GM12878 (cell line): Measurements from ENCODE around the gene KRT86. TPM values are rescaled to one million over a fixed set of nuclear protein-coding genes. Genes with fewer than 3 reads are reported as not detected.
"Not testable (repeated sequence)": the region's sequence is repeated elsewhere in the genome, so short reads cannot be mapped to it uniquely, and the experiment has no call there.

ENCODE experiments used
- ATAC-seq: fragments of 200-7000 bp; cut with Tn5 transposase; 3 replicates; pipeline ENCODE4 v1.9.1; 2020; ENCODE audit warnings: mild to moderate bottlenecking, moderate library complexity
- BruUV-seq: library from RNA; stranded (reverse); fragments of 400-500 nt; replicated peaks from 2 replicates; lab custom pipeline; 2021; lab: Mats Ljungman, UMichigan
- CTCF ChIA-PET: fragments of 300-600 bp; sonication (Branson Sonifier 250); formaldehyde crosslinking; extraction: SDS; loops from one replicate; lab custom pipeline; 2021; ENCODE audit warnings: inconsistent platforms; lab: Yijun Ruan, JAX
- POLR2A ChIA-PET: fragments of 350-600 bp; formaldehyde crosslinking; extraction: SDS; loops from one replicate; lab custom pipeline; 2021; ENCODE audit warnings: inconsistent platforms; lab: Charles Lee
- RAD21 ChIA-PET: fragments of 300-600 bp; sonication (Branson Sonifier 250); formaldehyde crosslinking; loops from one replicate; lab custom pipeline; 2023; ENCODE audit warnings: antibody characterized with exemption; ENCODE audit not compliant: unreplicated experiment; lab: Charles Lee
- SMC1A ChIA-PET: fragments of 300-600 bp; sonication (Branson Sonifier 250); formaldehyde crosslinking; loops from one replicate; lab custom pipeline; 2023; ENCODE audit not compliant: unreplicated experiment, uncharacterized antibody; lab: Charles Lee
- DNase-seq: peaks from one replicate; pipeline ENCODE4 v3.0.0-alpha.2; 2011; ENCODE audit warnings: low read depth, low spot score
- FAIRE-seq: peaks from 3 replicates; lab custom pipeline; 2011; peaks lifted over from hg19 to GRCh38; lab: Jason Lieb, UNC
- H2AFZ ChIP-seq: 2 replicates; pipeline ENCODE4 v1.6.0; 2011; ENCODE audit warnings: low read depth, low read length, control low read depth; ENCODE audit not compliant: control insufficient read depth
- H3K27ac ChIP-seq: 2 replicates; pipeline ENCODE4 v1.5.1; 2011; ENCODE audit warnings: control low read depth; ENCODE audit not compliant: control insufficient read depth, insufficient read depth
- H3K27me3 ChIP-seq, 2 experiments: replicated peaks in 1 of 2; 2 replicates each; pipeline versions ENCODE4 v1.6.0 to v1.6.1; 2011; ENCODE audit warnings: low read length in 1 of 2; ENCODE audit not compliant: control insufficient read depth in 2 of 2, insufficient read depth in 2 of 2
- H3K36me3 ChIP-seq, 2 experiments: 2 replicates each; pipeline ENCODE4 v1.5.1; 2011; ENCODE audit warnings: low read length in 1 of 2; ENCODE audit not compliant: control insufficient read depth in 2 of 2, insufficient read depth in 2 of 2
- H3K4me1 ChIP-seq: 2 replicates; pipeline ENCODE4 v1.6.1; 2011; ENCODE audit warnings: mild to moderate bottlenecking, low read length, moderate library complexity, mixed read lengths; ENCODE audit not compliant: control insufficient read depth, insufficient read depth
- H3K4me2 ChIP-seq: 2 replicates; pipeline ENCODE4 v1.6.0; 2011; ENCODE audit warnings: control low read depth; ENCODE audit not compliant: control insufficient read depth, insufficient read depth
- H3K4me3 ChIP-seq: fragments of 200-600 bp; sonication (generic); 2 replicates; pipeline ENCODE4 v1.5.1; 2016
- H3K79me2 ChIP-seq: 2 replicates; pipeline ENCODE4 v1.6.0; 2011; ENCODE audit warnings: low read length; ENCODE audit not compliant: control insufficient read depth, insufficient read depth
- H3K9ac ChIP-seq: 2 replicates; pipeline ENCODE4 v1.8.0; 2011; ENCODE audit warnings: low read length, control low read depth, mixed read lengths; ENCODE audit not compliant: control insufficient read depth, insufficient read depth
- H3K9me3 ChIP-seq: replicated peaks from 3 replicates; pipeline ENCODE4 v1.5.1; 2011; ENCODE audit warnings: mild to moderate bottlenecking, low read length; ENCODE audit not compliant: control insufficient read depth, insufficient read depth
- H4K20me1 ChIP-seq: 2 replicates; pipeline ENCODE4 v1.6.0; 2011; ENCODE audit not compliant: control insufficient read depth, insufficient read depth
- HDGF ChIP-seq: fragments of 450-650 bp; IDR thresholded peaks from 2 replicates; pipeline ENCODE4 v1.6.1; 2016; ENCODE audit warnings: antibody characterized with exemption
- IKZF1 ChIP-seq: fragments of 450-650 bp; conservative IDR thresholded peaks from 2 replicates; pipeline ENCODE4 v1.6.1; 2017; ENCODE audit warnings: antibody characterized with exemption, mild to moderate bottlenecking
- RUNX3 ChIP-seq: IDR thresholded peaks from 2 replicates; pipeline ENCODE4 v1.6.1; 2012; ENCODE audit warnings: low read length, inconsistent platforms
- WGBS: methylation state at CpG from one replicate; pipeline ENCODE4 v1.1.6; 2016; ENCODE audit warnings: low lambda C conversion rate; ENCODE audit not compliant: insufficient replicate concordance, insufficient coverage; ENCODE audit errors: missing lambda C conversion rate; 5-methylcytosine and 5-hydroxymethylcytosine counted together
- in situ Hi-C: fragments of 300-500 bp; cut with MboI; formaldehyde crosslinking; loops from 9 replicates; pipeline ENCODE4 v1.14.3; 2018; ENCODE audit warnings: mixed read lengths
- intact Hi-C: fragments of 100-400 bp; cut with micrococcal nuclease; formaldehyde crosslinking; loops from one replicate; pipeline ENCODE4 v1.14.2; 2022; ENCODE audit not compliant: unreplicated experiment
- polyA plus RNA-seq, 11 experiments: library from polyadenylated mRNA; depleted of rRNA in 4 of 11; unstranded in 6 of 11; stranded (reverse) in 5 of 11; fragments of >200 nt; fragmentation: Nextera tagmentation in 4 of 11; fragmentation: Illumina TruSeq in 1 of 11; extraction: Ambion mirVana in 4 of 11; extraction: Trizol in 1 of 11; gene quantifications; 1 replicate in 1 of 11; 2 replicates in 10 of 11; pipeline versions ENCODE4 v1.2.1 to v1.2.3, GENCODE V29; 2011 to 2016; ENCODE audit warnings: inconsistent platforms in 2 of 11, missing spikeins in 2 of 11, low read depth in 1 of 11
- total RNA-seq, 4 experiments: library from RNA; depleted of rRNA in 3 of 4; stranded (reverse); fragments of >200 nt in 3 of 4; fragmentation: Illumina TruSeq in 1 of 4; extraction: Trizol in 1 of 4; gene quantifications; 2 replicates each; pipeline versions ENCODE4 v1.2.1 to v1.2.3, GENCODE V29; 2013 to 2021

Gene KRT86
- total and polyA plus RNA-seq, 10 of the 15 experiments (the other 5 are each of a cell fraction or from before 2014, with no cell fraction given): 0.11 to 0.54 (median 0.18) TPM; not detected in 4

GRCh38 chr12:52287816-52288805 lies 13.7 kb downstream of the KRT86 start:
- H3K4me3 ChIP-seq, SMC1A ChIA-PET, H4K20me1 ChIP-seq, H3K27me3 ChIP-seq, intact Hi-C loops, BruUV-seq, H3K27ac ChIP-seq, in situ Hi-C loops, H3K4me1 ChIP-seq, POLR2A ChIA-PET, H3K36me3 ChIP-seq, H3K79me2 ChIP-seq, H3K9me3 ChIP-seq, RAD21 ChIA-PET, H2AFZ ChIP-seq: not testable (repeated sequence)
- CTCF ChIA-PET: interaction anchor here (0.6 kb wide), 1 partner anchor 45 kb away, joined by 4 read pairs; no protein-coding TSS in a partner anchor
- H3K4me2 ChIP-seq: peak overlapping the region; percentile 60
- 66% methylated on average over 13 of the region's 17 CpGs for WGBS
- DNase-seq (peak; percentile 15), FAIRE-seq (peak; percentile 97), ATAC-seq (peak; percentile 98)
- TF ChIP-seq IKZF1: 0 out of 2 replicates have a peak, but pooled peaks have one; percentile 17
- TF ChIP-seq HDGF: 0 out of 2 replicates have a peak, but pooled peaks have one; percentile 42
- 0 out of 2 replicates have a peak, but pooled peaks have one; percentile 7 for TF ChIP-seq RUNX3
- H3K9ac ChIP-seq: peak overlapping the region; percentile 29; the same call in 1 of the 2 replicates

- ATAC-seq, BruUV-seq, in situ Hi-C loops, POLR2A ChIA-PET, H3K27ac ChIP-seq, H3K4me3 ChIP-seq, CTCF ChIA-PET, H3K4me2 ChIP-seq, H4K20me1 ChIP-seq, intact Hi-C loops, H3K4me1 ChIP-seq, H3K27me3 ChIP-seq, H3K79me2 ChIP-seq, FAIRE-seq, DNase-seq, H3K36me3 ChIP-seq, H2AFZ ChIP-seq, RAD21 ChIA-PET, H3K9ac ChIP-seq, H3K9me3 ChIP-seq, SMC1A ChIA-PET: not testable (repeated sequence)
- no CpG with 5 or more reads among the region's 5 CpGs for WGBS
These were observed 16.2 kb downstream of the KRT86 start for GRCh38 chr12:52290483-52291134.
